Hematopoietic multipotent progenitor cell treated with erythropoietin and hydrocortisone succinate and interleukin-3 and kit ligand, for 17 days (in vitro differentiated cells): ENCODE results near the gene USP7.

ENCODE experiments used
- DNase-seq: peaks from one replicate; pipeline ENCODE4 v3.0.0-alpha.2; 2015; ENCODE audit warnings: low spot score

Gene USP7

GRCh38 chr16:8861563-8862308 lies 102.0 kb downstream of the USP7 start:
- no peak for DNase-seq

GRCh38 chr16:8859913-8860881 lies 103.5 kb downstream of the USP7 start:
- no peak for DNase-seq

GRCh38 chr16:8858994-8859912 lies 104.5 kb downstream of the USP7 start:
- DNase-seq: no peak

DNA sequence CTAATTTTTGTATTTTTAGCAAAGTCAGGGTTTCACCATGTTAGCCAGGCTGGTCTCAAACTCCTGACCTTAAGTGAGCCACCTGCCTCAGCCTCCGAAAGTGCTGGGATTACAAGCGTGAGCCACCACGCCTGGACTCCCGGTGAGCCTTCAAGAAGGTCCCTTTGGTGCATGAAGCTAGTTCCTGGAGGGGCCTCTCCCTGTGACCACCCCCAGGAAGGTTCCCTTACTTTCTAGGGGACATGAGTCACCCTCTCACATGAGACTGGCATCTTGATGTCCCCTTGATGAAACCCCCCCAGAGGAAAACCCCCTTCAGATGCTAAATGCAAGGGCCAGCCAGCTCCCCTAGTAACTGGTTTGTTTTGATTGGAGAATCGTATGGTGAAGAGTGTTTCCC lies 107.7 kb downstream of the USP7 start:
- no peak for DNase-seq

GRCh38 chr16:8855051-8855786 lies 108.5 kb downstream of the USP7 start:
- no peak for DNase-seq

- no peak for DNase-seq
These were observed 109.3 kb downstream of the USP7 start for GRCh38 chr16:8854298-8854948.

DNA sequence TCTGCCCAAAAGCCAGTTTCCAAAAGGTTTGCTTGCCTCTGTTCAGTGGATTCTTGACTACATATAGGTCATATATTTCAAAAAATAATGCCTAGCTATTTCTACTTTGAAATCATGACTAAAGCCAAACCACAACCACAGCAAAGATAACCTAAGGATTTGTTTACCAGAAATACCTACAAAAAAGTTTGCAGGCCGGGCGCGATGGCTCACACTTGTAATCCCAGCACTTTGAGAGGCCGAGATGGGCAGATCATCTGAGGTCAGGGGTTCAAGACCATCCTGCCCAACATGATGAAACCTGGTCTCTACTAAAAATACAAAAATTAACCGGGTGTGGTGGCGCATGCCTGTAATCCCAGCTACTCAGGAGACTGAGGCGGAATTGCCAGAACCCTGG lies 110.1 kb downstream of the USP7 start:
- no peak for DNase-seq

DNA sequence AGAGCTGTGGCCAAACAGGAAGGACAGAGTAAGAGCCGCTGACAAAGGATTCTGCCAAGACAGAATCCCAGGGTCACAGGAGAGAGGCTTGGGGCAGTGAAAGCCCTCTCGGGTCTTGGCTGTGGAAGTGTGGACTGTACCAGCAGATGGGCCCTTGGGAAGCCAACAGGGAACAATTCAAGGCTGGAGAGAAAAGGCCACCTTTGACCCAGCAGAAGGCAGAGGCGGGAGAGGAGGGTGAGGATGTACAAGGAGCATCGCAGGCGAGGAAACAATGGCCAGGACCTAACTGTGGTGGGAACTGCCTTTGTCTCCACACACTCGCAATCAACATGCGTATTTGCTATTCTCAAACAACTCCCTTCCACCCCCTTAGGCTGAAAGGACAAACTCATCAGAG lies 110.6 kb downstream of the USP7 start:
- no peak for DNase-seq

- no peak for DNase-seq
These were observed 111.2 kb downstream of the USP7 start for GRCh38 chr16:8852534-8852933.

- DNase-seq: no peak
These were observed 111.8 kb downstream of the USP7 start for GRCh38 chr16:8851761-8852403.

DNA sequence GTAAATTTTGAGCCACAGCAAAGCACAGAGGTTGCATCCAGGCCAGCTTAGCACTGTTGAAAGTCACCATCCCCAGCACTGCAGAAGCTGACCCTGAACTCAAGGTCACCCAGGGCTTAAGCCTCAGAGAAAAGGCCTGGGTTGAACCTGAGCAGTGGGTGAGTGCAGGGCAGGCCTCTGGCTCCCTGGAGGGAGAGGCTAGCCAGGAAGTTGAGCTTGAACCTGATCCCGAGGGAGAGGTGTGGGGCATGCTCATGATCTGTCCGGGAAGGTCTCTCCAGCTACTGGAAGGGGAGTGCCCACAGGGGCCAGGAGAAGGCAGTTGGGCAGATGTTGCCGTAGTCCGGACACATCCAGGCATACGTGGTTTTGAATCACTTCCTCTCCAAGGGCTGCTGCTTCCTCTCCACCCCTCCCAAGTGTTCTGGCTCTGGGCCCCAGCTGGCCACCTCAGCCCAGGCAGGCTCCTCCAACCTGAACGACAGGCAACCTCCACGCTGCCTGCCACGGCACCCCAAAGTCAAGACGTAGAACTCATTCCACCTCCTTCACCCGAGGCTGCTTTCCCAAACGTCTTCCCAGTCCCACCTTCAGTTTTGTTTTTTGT lies 113.3 kb downstream of the USP7 start:
- DNase-seq: no peak

DNA sequence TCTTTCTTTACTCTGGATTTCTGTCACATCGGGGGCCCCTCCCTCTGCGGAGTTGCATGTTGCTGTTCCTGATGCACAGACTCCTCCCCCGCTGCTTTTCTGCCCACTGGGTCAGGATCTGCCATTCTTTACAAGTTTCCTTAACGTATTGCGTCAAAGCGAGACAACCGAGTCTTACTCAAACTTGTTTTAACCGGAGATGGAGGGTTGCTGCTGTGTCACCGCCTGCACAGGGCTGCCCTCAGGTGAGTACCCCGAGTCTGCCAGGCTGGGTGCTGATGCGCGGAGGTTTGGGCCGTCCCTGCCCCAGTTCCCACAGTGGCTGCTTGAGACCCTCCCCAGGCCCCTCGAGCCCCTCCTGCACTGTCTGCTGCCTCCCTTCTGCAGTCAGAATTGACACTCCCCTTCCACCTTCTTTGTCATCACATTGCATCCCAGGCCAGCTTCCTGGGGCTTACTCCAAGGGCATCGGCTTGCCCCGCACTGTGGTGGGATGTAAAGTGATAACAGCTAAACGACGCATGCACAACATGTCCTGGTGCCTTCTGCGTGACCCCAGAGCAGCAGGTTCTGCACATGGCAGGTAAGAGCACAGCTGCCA lies 114.2 kb downstream of the USP7 start:
- no peak for DNase-seq

DNA sequence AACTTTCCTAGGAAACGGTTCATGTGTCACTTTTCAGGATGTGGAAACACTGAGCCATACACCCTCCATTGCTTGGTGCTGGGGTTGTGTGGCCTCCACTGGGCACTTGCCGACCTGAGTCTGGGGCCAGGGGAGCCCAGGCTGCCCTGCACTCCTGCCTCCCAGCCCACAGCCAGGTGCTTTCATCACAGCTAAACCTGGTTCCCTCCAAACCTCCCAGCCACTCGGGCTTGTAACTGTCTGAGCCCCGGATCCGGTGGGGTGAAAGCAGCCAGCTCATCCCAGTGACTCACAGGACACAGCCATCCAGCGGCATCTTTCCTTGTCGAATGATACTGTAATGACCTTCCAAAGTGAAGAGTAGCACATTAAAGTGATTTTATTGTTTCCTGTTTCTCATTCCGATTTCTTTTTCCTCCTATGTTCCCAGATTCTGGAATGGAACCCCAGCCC lies 114.7 kb downstream of the USP7 start:
- no peak for DNase-seq

GRCh38 chr16:8848231-8848938 lies 115.3 kb downstream of the USP7 start:
- no peak for DNase-seq

DNA sequence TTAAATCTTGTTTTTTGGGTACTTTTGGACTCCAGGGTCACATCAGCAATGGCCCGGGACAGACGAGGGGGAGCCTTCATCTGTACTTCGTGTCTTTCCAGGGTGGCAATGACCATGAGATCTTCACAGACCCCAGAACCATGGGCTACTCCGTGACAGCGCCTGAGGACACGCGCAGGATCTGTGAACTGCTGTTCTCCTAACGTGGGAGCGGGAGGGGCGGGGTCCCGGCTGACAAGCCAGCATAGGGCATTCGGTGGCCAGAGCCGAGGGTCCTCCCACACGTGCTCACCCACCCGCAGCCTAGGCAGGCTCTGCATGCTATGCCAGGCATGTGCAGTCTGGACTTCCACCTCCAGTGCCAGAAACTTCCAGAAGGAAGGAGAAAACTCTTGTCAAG lies 116.1 kb downstream of the USP7 start:
- no peak for DNase-seq

GRCh38 chr16:8847145-8847544 lies 116.6 kb downstream of the USP7 start:
- no peak for DNase-seq

GRCh38 chr16:8846401-8846932 lies 117.2 kb downstream of the USP7 start:
- DNase-seq: no peak

- no peak for DNase-seq
These were observed 117.9 kb downstream of the USP7 start for GRCh38 chr16:8845699-8846298.
